H9 (cell line): ENCODE data around the gene CLCN5. TPM values are rescaled to one million over a fixed set of nuclear protein-coding genes. Genes with fewer than 3 reads are reported as not detected.

Experiments
- DNase-seq: peaks from one replicate; pipeline ENCODE4 v3.0.0-alpha.2; 2017
- H2AFZ ChIP-seq: one replicate; pipeline ENCODE4 v1.6.1; 2013; ENCODE audit warnings: mild to moderate bottlenecking, low read length, control low read depth, moderate library complexity
- H2AK5ac ChIP-seq: 2 replicates; pipeline ENCODE4 v1.6.1; 2013; ENCODE audit warnings: low read length, control low read depth, mixed read lengths; ENCODE audit not compliant: insufficient read length
- H2BK120ac ChIP-seq: one replicate; pipeline ENCODE4 v1.6.1; 2013; ENCODE audit warnings: low read depth, mild to moderate bottlenecking, low read length, control low read depth, inconsistent platforms; ENCODE audit not compliant: poor library complexity, severe bottlenecking
- H2BK12ac ChIP-seq: 2 replicates; pipeline ENCODE4 v1.6.1; 2013; ENCODE audit warnings: low read length, control low read depth, mixed read lengths, low read depth; ENCODE audit not compliant: insufficient read length
- H2BK15ac ChIP-seq: 2 replicates; pipeline ENCODE4 v1.6.1; 2013; ENCODE audit warnings: low read depth, low read length, control low read depth
- H2BK20ac ChIP-seq: one replicate; pipeline ENCODE4 v1.6.1; 2013; ENCODE audit warnings: low read depth, mild to moderate bottlenecking, low read length, control low read depth, inconsistent platforms; ENCODE audit not compliant: poor library complexity, severe bottlenecking
- H2BK5ac ChIP-seq: 2 replicates; pipeline ENCODE4 v1.6.1; 2013; ENCODE audit warnings: low read length, control low read depth, mixed read lengths; ENCODE audit not compliant: insufficient read length
- H3K14ac ChIP-seq: 2 replicates; pipeline ENCODE4 v1.6.1; 2013; ENCODE audit warnings: low read length, control low read depth; ENCODE audit not compliant: insufficient read depth
- H3K18ac ChIP-seq: 2 replicates; pipeline ENCODE4 v1.6.1; 2013; ENCODE audit warnings: low read depth, mild to moderate bottlenecking, mixed read lengths, low read length, control low read depth; ENCODE audit not compliant: insufficient read length
- H3K23ac ChIP-seq: 2 replicates; pipeline ENCODE4 v1.6.1; 2013; ENCODE audit warnings: low read length, control low read depth, mixed read lengths, low read depth; ENCODE audit not compliant: insufficient read length
- H3K23me2 ChIP-seq: 2 replicates; pipeline ENCODE4 v1.6.1; 2013; ENCODE audit warnings: low read depth, mild to moderate bottlenecking, mixed read lengths, low read length, control low read depth; ENCODE audit not compliant: insufficient read length, poor library complexity, severe bottlenecking
- H3K27ac ChIP-seq: 2 replicates; pipeline ENCODE4 v1.5.1; 2013; ENCODE audit warnings: low read length, control low read depth, mixed read lengths, low read depth; ENCODE audit not compliant: insufficient read length
- H3K27me3 ChIP-seq: 2 replicates; pipeline ENCODE4 v1.6.1; 2013; ENCODE audit warnings: low read length, control low read depth, inconsistent platforms; ENCODE audit not compliant: insufficient read depth
- H3K4ac ChIP-seq: 2 replicates; pipeline ENCODE4 v1.6.1; 2013; ENCODE audit warnings: low read depth, mild to moderate bottlenecking, control low read depth, inconsistent platforms, low read length, moderate library complexity
- H3K4me1 ChIP-seq: 2 replicates; pipeline ENCODE4 v1.6.1; 2013; ENCODE audit warnings: low read length, control low read depth, inconsistent platforms; ENCODE audit not compliant: insufficient read depth
- H3K4me2 ChIP-seq: 2 replicates; pipeline ENCODE4 v1.6.1; 2013; ENCODE audit warnings: low read length, control low read depth, mixed read lengths; ENCODE audit not compliant: insufficient read length, insufficient read depth
- H3K56ac ChIP-seq: 2 replicates; pipeline ENCODE4 v1.6.1; 2013; ENCODE audit warnings: low read depth, mild to moderate bottlenecking, mixed read lengths, low read length, control low read depth; ENCODE audit not compliant: insufficient read length
- H3K79me1 ChIP-seq: 2 replicates; pipeline ENCODE4 v1.6.1; 2013; ENCODE audit warnings: low read depth, mild to moderate bottlenecking, moderate library complexity, low read length, control low read depth, inconsistent platforms; ENCODE audit not compliant: insufficient read depth, poor library complexity, severe bottlenecking
- H3K79me2 ChIP-seq: 2 replicates; pipeline ENCODE4 v1.6.1; 2013; ENCODE audit warnings: low read length, control low read depth, inconsistent platforms; ENCODE audit not compliant: insufficient read depth
- H3K9ac ChIP-seq: 2 replicates; pipeline ENCODE4 v1.6.1; 2013; ENCODE audit warnings: low read length, control low read depth, mixed read lengths; ENCODE audit not compliant: insufficient read length; ENCODE audit errors: extremely low read depth
- H3K9me3 ChIP-seq: one replicate; pipeline ENCODE4 v1.6.1; 2013; ENCODE audit warnings: low read depth, low read length, inconsistent platforms; ENCODE audit not compliant: control insufficient read depth
- H3T11ph ChIP-seq: one replicate; pipeline ENCODE4 v1.6.1; 2013; ENCODE audit warnings: mild to moderate bottlenecking, low read length, control low read depth, inconsistent platforms
- H4K20me1 ChIP-seq: one replicate; pipeline ENCODE4 v1.6.1; 2013; ENCODE audit not compliant: control insufficient read depth, insufficient read length, insufficient read depth
- H4K5ac ChIP-seq: 2 replicates; pipeline ENCODE4 v1.6.1; 2013; ENCODE audit warnings: low read depth, mild to moderate bottlenecking, mixed read lengths, low read length, control low read depth; ENCODE audit not compliant: insufficient read length
- H4K8ac ChIP-seq: replicated peaks from 2 replicates; pipeline ENCODE4 v1.6.1; 2013; ENCODE audit warnings: low read length, control low read depth, mixed read lengths, low read depth; ENCODE audit not compliant: insufficient read length
- H4K91ac ChIP-seq: 2 replicates; pipeline ENCODE4 v1.6.1; 2013; ENCODE audit warnings: low read depth, mild to moderate bottlenecking, moderate library complexity, mixed read lengths, low read length, control low read depth; ENCODE audit not compliant: insufficient read length
- H3K27ac Mint-ChIP-seq, 3 experiments: 2 replicates in 2 of 3; 3 replicates in 1 of 3; pipeline ENCODE4 v1.8.0; 2020 to 2021; ENCODE audit warnings: mixed read lengths in 3 of 3, mild to moderate bottlenecking in 1 of 3, moderate library complexity in 1 of 3
- H3K27me3 Mint-ChIP-seq: 2 replicates; pipeline ENCODE4 v1.8.0; 2021; ENCODE audit warnings: low read depth, mild to moderate bottlenecking, moderate library complexity, mixed read lengths
- H3K36me3 Mint-ChIP-seq, 3 experiments: 2 replicates in 2 of 3; 3 replicates in 1 of 3; pipeline ENCODE4 v1.8.0; 2020 to 2021; ENCODE audit warnings: low read depth in 3 of 3, mixed read lengths in 3 of 3; ENCODE audit not compliant: insufficient read depth in 1 of 3
- H3K4me1 Mint-ChIP-seq, 2 experiments: 2 replicates each; pipeline ENCODE4 v1.8.0; 2020; ENCODE audit warnings: mixed read lengths in 2 of 2
- H3K4me3 Mint-ChIP-seq, 2 experiments: 2 replicates in 1 of 2; 3 replicates in 1 of 2; pipeline ENCODE4 v1.8.0; 2020 to 2021; ENCODE audit warnings: mild to moderate bottlenecking in 2 of 2, mixed read lengths in 2 of 2, moderate library complexity in 1 of 2
- H3K9me3 Mint-ChIP-seq, 2 experiments: 2 replicates in 1 of 2; 3 replicates in 1 of 2; pipeline ENCODE4 v1.8.0; 2020; ENCODE audit warnings: mild to moderate bottlenecking in 2 of 2, mixed read lengths in 2 of 2, moderate library complexity in 1 of 2
- CTCF ChIP-seq: fragments of 200-600 bp; sonication (generic); conservative IDR thresholded peaks from 3 replicates; pipeline ENCODE4 v1.8.0; 2021; ENCODE audit warnings: antibody characterized with exemption, mild to moderate bottlenecking
- WGBS: extraction: QIAGEN DNeasy Blood & Tissue Kit; methylation state at CpG from one replicate; pipeline ENCODE4 v1.1.7; 2013; ENCODE audit warnings: missing lambda C conversion rate, low lambda C conversion rate, mixed read lengths; ENCODE audit not compliant: insufficient read length; ENCODE audit errors: extremely low coverage; 5-methylcytosine and 5-hydroxymethylcytosine counted together
- total RNA-seq: library from RNA; stranded (reverse); gene quantifications from 2 replicates; pipeline ENCODE4 v1.2.1, GENCODE V29; 2021

Gene CLCN5
- total RNA-seq, 1 experiment from 2014 or later, result 5.9 TPM

- Histone ChIP-seq H3K18ac (no peak overlapping the region), H2AK5ac (no peak overlapping the region), H4K91ac (no peak overlapping the region), H3K9me3 (no peaks in the 10 kb centered on the region), H3K4ac (no peak overlapping the region), H3K14ac (no peak overlapping the region), H3K9ac (no peak overlapping the region), H3K23ac (no peak overlapping the region), H3T11ph (no peak overlapping the region), H3K27me3 (no peaks in the 10 kb centered on the region), H2BK20ac (no peak overlapping the region), H3K79me1 (no peaks in the 10 kb centered on the region), H2BK120ac (no peak overlapping the region), H3K4me1 (no peaks in the 10 kb centered on the region), H4K8ac (no peak overlapping the region), H4K20me1 (no peaks in the 10 kb centered on the region), H4K5ac (no peak overlapping the region), H3K56ac (no peak overlapping the region), H3K4me2 (no peak overlapping the region), H3K23me2 (no peaks in the 10 kb centered on the region), H2AFZ (no peak overlapping the region), H2BK5ac (no peak overlapping the region), H2BK15ac (no peak overlapping the region), H3K79me2 (no peaks in the 10 kb centered on the region), H3K27ac (no peak overlapping the region), H2BK12ac (no peak overlapping the region)
- TF ChIP-seq CTCF, result no peak
- H3K4me3 Mint-ChIP-seq, result no peak overlapping the region
- no peak overlapping the region for H3K27ac Mint-ChIP-seq
- WGBS, result no CpG with 5 or more reads among the region's 2 CpGs
- no peaks in the 10 kb centered on the region for H3K27me3 Mint-ChIP-seq
- peaks cover 0 to 10% (median 5%) of the 10 kb centered on the region in 3 experiments; a peak in 3 of 7 replicates for H3K36me3 Mint-ChIP-seq
- H3K9me3 Mint-ChIP-seq, result peaks cover 55 to 75% of the 10 kb centered on the region in 2 experiments
- no peak for DNase-seq
- no peaks in the 10 kb centered on the region for H3K4me1 Mint-ChIP-seq
These were observed 160.3 kb downstream of the CLCN5 start for GRCh38 chrX:50082741-50083140.
